IPS-18c (cell line): ENCODE data around the gene RRP7A.
A peak's percentile ranks its signal among the peaks of the same experiment; 100 is the strongest.
"Not testable (repeated sequence)": the region's sequence is repeated elsewhere in the genome, so short reads cannot be mapped to it uniquely, and the experiment has no call there.

Source experiments
- H3K4me3 ChIP-seq: 2 replicates; pipeline ENCODE4 v1.7.0; 2013; ENCODE audit warnings: low read depth, mild to moderate bottlenecking, low read length, moderate library complexity; ENCODE audit not compliant: insufficient read depth
- H3K9me3 ChIP-seq: one replicate; pipeline ENCODE4 v1.6.1; 2013; ENCODE audit warnings: mild to moderate bottlenecking, low read length, moderate library complexity; ENCODE audit not compliant: control insufficient read depth, insufficient read depth

RRP7A gene

DNA sequence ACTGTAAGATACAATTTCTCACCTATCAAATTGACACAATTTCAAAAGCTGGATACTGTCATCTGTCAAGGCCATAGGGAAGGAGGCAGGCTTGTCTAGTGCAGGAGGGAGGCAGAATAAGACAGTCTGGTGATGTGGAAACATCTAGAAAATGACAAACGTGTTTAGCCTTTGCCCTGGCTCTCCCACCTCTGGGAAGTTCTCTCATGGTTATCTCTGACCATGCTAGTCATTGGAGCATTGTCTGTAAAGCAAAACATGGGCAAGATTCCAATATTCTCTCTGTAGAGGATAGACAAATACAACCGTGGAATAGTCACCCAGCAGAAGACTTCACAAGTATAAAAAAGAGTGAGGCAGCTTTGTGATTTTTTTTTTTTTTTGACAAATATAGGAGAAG is 25.1 kb upstream of the RRP7A start:
- Histone ChIP-seq H3K4me3 (no peak overlapping the region), H3K9me3 (peaks cover 4% of the 10 kb centered on the region)

- not testable (repeated sequence) for H3K4me3 ChIP-seq, H3K9me3 ChIP-seq
Observed at GRCh38 chr22:42539236-42539771, 19.7 kb upstream of the RRP7A start.

DNA sequence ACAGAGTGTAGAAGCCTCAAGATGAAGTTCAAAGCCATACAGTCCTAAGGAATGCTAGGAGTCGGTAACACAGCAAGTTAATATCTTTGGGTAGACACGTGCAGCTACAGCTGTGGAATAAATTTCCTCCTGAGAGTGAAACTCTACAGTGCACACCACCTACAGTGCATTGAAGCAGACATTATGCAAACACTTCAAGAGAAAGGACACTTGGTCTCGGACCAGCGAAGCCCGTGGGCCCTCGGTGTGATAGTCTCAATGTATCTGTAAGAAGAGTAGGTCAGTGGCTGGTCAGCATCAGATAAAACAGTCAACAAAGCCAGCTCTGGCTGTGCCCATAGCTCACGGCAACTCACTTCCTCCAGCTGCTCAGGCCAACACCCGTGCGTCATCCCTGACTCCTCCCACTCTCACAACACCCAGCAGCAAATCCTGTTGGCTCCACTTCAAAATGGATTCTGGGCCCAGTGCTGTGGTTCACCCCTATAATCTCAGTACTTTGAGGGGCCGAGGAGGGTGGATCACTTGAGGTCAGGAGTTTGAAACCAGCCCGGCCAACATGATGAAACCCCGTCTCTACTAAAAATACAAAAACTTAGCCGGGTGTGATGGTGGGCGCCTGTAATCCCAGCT is 17.7 kb upstream of the RRP7A start:
- not testable (repeated sequence) for H3K9me3 ChIP-seq, H3K4me3 ChIP-seq

DNA sequence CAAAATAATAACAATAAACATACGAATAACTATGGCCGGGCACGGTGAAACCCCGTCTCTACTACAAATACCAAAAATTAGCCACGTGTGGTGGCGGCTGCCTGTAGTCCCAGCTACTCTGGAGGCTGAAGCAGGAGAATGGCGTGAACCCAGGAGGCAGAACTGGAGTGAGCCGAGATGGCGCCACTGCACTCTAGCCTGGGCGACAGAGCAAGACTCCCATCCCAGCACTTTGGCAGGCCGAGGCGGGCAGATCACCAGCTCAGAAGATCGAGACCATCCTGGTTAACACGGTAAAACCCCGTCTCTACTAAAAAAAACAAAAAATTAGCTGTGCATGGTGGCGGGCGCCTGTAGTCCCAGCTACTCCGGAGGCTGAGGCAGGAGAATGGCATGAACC is 17.0 kb upstream of the RRP7A start:
- not testable (repeated sequence) for H3K9me3 ChIP-seq, H3K4me3 ChIP-seq

DNA sequence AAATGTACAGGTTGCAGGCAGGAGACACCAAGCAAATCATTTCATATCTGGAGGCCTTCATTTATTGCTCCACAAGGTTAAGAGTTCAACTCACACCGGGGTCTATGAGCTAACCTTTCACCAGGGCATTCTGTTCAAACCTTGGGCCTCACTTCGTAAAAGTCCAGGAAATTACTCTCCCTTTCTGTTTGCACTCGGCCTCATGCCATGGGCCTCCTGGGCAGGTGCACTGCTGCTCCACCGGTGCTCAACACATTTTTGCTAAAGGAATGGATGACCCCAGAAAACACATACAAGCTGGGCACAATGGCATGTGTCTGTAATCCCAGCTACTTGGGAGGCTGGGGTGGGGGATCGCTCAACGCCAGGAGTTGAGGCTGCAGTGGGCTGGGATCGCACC is 16.6 kb upstream of the RRP7A start:
- Histone ChIP-seq H3K9me3 (no peaks in the 10 kb centered on the region), H3K4me3 (no peak overlapping the region)

- H3K4me3 ChIP-seq, H3K9me3 ChIP-seq: not testable (repeated sequence)
Observed at GRCh38 chr22:42535082-42535731, 15.6 kb upstream of the RRP7A start.

DNA sequence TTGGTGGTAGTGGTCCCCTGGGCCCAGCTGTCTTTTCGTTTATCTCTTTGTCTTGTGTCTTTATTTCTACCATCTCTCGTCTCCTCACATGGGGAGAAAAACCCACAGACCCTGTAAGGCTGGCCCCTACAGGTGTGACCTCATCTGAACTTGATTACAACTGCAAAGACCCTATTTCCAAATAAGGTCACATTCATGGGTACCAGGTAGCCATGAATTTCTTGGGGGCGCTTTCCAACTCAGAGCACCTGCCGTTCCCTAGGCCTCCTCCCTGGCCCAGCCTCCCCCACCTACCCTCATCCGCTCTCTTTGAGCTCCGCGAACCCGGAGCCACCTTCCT is 14.0 kb upstream of the RRP7A start:
- Histone ChIP-seq H3K9me3 (no peaks in the 10 kb centered on the region), H3K4me3 (no peak overlapping the region)

DNA sequence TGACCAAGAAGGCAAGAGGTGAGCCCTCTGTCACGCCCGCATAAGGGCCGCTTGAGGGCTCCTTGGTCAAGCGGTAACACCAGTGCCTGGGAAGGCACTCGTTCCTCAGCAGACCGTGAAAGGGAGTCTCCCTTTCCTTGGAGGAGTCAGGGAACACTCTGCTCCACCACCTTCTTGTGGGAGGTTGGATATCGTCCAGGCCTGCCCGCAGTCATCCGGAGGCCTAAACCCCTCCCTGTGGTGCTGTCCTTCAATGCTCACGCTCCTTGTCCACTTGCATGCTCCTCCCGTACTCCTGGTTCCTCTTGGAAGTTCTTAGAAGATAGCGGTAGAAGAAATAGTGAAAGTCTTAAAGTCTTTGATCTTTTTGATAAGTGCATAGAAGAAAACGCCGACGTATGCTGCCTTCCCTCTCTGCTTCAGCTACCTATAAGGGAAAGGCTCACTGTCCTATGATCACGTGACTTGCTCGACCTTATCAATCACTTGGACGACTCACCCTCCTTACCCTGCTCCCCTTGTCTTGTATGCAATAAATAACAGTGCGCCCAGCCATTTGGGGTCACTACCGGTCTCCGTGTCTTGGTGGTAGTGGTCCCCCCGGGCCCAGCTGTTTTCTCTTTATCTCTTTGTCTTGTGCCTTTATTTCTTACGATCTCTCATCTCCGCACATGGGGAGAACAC is 11.9 kb upstream of the RRP7A start:
- not testable (repeated sequence) for H3K4me3 ChIP-seq

GRCh38 chr22:42529435-42529834 is 9.8 kb upstream of the RRP7A start:
- not testable (repeated sequence) for H3K4me3 ChIP-seq

More for the DNA sequence above, 11.9 kb upstream of the RRP7A start:
- H3K9me3 ChIP-seq, result not testable (repeated sequence)

GRCh38 chr22:42528591-42529307 is 9.2 kb upstream of the RRP7A start:
- no peak overlapping the region for H3K4me3 ChIP-seq
- peaks cover 2% of the 10 kb centered on the region for H3K9me3 ChIP-seq

More at GRCh38 chr22:42529435-42529834, 9.8 kb upstream of the RRP7A start:
- not testable (repeated sequence) for H3K9me3 ChIP-seq

- Histone ChIP-seq H3K9me3 (peaks cover 2% of the 10 kb centered on the region), H3K4me3 (no peak overlapping the region)
Observed at GRCh38 chr22:42522546-42522945, 3.0 kb upstream of the RRP7A start.

DNA sequence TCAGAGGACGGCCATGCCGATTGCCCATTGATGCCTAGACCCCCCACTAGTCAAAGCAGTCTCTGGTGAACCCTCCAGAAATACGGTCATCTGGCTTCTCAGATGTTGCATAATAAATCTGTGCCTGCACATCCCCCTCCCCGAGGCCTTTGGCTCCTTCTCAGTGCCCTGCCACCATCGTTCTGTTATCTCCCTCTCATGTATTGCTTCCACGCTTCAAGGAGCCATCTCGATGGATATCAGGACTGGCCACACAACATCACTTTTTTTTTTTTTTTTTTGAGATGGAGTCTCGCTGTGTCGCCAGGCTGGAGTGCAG is 1.6 kb upstream of the RRP7A start:
- H3K9me3 ChIP-seq, result no peaks in the 10 kb centered on the region

GRCh38 chr22:42518638-42519524 is 715 bp downstream of the RRP7A start:
- H3K4me3 ChIP-seq, result peak overlapping the region; percentile 77
- H3K9me3 ChIP-seq, result not testable (repeated sequence)

More for the DNA sequence above, 1.6 kb upstream of the RRP7A start:
- H3K4me3 ChIP-seq, result no peak overlapping the region

DNA sequence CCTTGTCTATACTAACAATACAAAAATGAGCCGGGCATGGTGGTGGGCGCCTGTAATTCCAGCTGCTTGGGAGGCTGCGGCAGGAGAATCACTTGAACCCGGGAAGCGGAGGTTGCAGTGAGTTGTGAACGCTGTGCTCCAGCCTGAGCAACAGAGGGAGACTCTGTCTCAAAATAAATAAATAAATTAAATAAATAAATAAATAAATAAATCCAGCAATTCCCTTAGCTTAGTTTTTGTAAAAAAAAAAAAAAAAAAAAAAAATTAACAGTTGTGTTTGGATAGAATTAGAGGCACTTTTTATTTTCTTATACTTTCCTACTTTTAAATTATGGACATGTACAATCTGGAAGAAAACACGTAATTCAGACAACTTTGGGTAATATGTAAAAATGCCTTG is 2.5 kb downstream of the RRP7A start:
- H3K9me3 ChIP-seq, H3K4me3 ChIP-seq: not testable (repeated sequence)

DNA sequence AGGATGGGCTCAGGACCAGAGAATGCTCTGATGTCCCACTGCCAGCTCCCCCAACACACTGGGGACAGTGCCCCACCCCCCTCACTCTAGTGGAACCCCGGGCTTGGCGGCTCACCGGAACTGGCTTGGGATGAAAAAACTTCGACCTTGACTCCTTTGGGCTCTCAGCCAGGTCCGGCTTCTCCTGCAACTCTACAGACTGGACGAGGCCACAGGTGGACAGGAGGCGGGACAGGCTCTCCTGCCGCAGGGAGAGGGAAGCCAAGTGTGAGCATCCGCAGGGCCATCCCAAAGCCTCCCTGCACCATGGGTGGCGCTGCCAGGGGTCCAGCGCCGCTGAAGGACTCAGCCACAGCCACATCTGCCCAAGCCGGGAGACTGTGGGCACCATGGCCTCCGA is 3.7 kb downstream of the RRP7A start:
- H3K4me3 ChIP-seq, result no peak overlapping the region
- no peaks in the 10 kb centered on the region for H3K9me3 ChIP-seq

- not testable (repeated sequence) for H3K9me3 ChIP-seq, H3K4me3 ChIP-seq
Observed at GRCh38 chr22:42515304-42515703, 4.3 kb downstream of the RRP7A start.

DNA sequence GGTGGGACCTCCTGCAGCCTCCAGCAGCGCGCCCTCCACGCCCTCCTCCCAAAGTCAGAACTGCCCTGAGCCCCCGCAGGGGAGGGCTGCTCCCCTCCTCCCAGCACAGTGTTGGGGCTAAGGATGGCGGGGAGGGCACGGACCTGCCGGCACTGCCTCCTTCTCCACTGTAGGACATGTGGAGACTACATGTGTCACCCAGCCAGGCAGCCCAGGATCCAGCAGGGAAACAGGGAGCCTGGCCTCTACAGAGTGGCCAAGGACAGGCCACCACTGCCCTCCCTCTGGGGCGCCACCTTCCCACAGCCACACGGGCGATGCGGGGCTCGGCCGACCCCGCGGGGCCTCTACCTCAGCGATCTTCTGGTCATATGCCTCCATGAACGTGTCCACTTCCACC is 5.3 kb downstream of the RRP7A start:
- H3K9me3 ChIP-seq, H3K4me3 ChIP-seq: not testable (repeated sequence)
